Kidney epithelial cell (primary cell): ENCODE results near the gene NDUFS7. TPM values are rescaled to one million over a fixed set of nuclear protein-coding genes. Genes with fewer than 3 reads are reported as not detected.
"Not testable (repeated sequence)": the region's sequence is repeated elsewhere in the genome, so short reads cannot be mapped to it uniquely, and the experiment has no call there.

Experiments
- DNase-seq: peaks from one replicate; pipeline ENCODE4 v3.0.0-alpha.2; 2010; ENCODE audit warnings: low read depth
- H3K27me3 ChIP-seq: 2 replicates; pipeline ENCODE4 v1.6.0; 2011; ENCODE audit warnings: low read length; ENCODE audit not compliant: control insufficient read depth, insufficient read depth
- H3K36me3 ChIP-seq: 2 replicates; pipeline ENCODE4 v1.5.1; 2011; ENCODE audit warnings: low read length; ENCODE audit not compliant: control insufficient read depth, insufficient read depth
- H3K4me3 ChIP-seq: 2 replicates; pipeline ENCODE4 v1.5.1; 2011; ENCODE audit warnings: low read depth, mild to moderate bottlenecking, control low read depth, low read length
- CTCF ChIP-seq: IDR thresholded peaks from 2 replicates; pipeline ENCODE4 v1.5.1; 2011; ENCODE audit warnings: mild to moderate bottlenecking, moderate library complexity, low read length, control low read depth, inconsistent platforms; ENCODE audit not compliant: insufficient read depth, poor library complexity, severe bottlenecking
- total RNA-seq: library from RNA; depleted of rRNA; stranded (reverse); fragments of >200 nt; gene quantifications from 2 replicates; pipeline ENCODE4 v1.2.3, GENCODE V29; 2015

Gene NDUFS7
- total RNA-seq, 1 donor from 2014 or later: 189 TPM

GRCh38 chr19:1434577-1435060 lies 50.9 kb downstream of the NDUFS7 start:
- Histone ChIP-seq H3K4me3 (no peak overlapping the region), H3K27me3 (no peaks in the 10 kb centered on the region), H3K36me3 (peaks cover 10% of the 10 kb centered on the region)
- no peak for TF ChIP-seq CTCF
- DNase-seq: no peak

GRCh38 chr19:1435378-1435989 lies 51.8 kb downstream of the NDUFS7 start:
- peaks cover 6% of the 10 kb centered on the region for H3K36me3 ChIP-seq
- no peak overlapping the region for H3K4me3 ChIP-seq
- DNase-seq: no peak
- no peaks in the 10 kb centered on the region for H3K27me3 ChIP-seq
- no peak for TF ChIP-seq CTCF

- no peaks in the 10 kb centered on the region for H3K27me3 ChIP-seq
- no peak for DNase-seq
- H3K4me3 ChIP-seq: no peak overlapping the region
- TF ChIP-seq CTCF: no peak
- peaks cover 6% of the 10 kb centered on the region for H3K36me3 ChIP-seq
Observed at GRCh38 chr19:1437609-1438008, 53.9 kb downstream of the NDUFS7 start.

- peak; percentile 62 for DNase-seq
- peak within 1 kb of the TSS; percentile 81 for H3K4me3 ChIP-seq
- peaks cover 4% of the 10 kb centered on the region for H3K36me3 ChIP-seq
- peak; percentile 94 for TF ChIP-seq CTCF
- H3K27me3 ChIP-seq: no peaks in the 10 kb centered on the region
Observed at GRCh38 chr19:1438035-1438932, 54.6 kb downstream of the NDUFS7 start, which contains the start of gene RPS15. TSS of gene RPS15 (plus strand) at chr19:1438396. CDS start at chr19:1438426, 30 bp downstream.

GRCh38 chr19:1438933-1439354 lies 55.2 kb downstream of the NDUFS7 start:
- Histone ChIP-seq H3K36me3 (peaks cover 4% of the 10 kb centered on the region), H3K27me3 (no peaks in the 10 kb centered on the region), H3K4me3 (peak overlapping the region; percentile 81)
- no peak for TF ChIP-seq CTCF
- DNase-seq: no peak

GRCh38 chr19:1439525-1440417 lies 56.1 kb downstream of the NDUFS7 start:
- H3K4me3 ChIP-seq: peak overlapping the region; percentile 81
- not testable (repeated sequence) for H3K36me3 ChIP-seq, DNase-seq, H3K27me3 ChIP-seq
